GM21360 (cell line): ENCODE results near the gene CYB5D1.

Experiments used
- ATAC-seq: cut with Tn5 transposase; IDR thresholded peaks from one replicate; pipeline ENCODE4 v1.9.1; 2021; ENCODE audit warnings: mild to moderate bottlenecking, moderate library complexity; ENCODE audit not compliant: unreplicated experiment

Gene CYB5D1

DNA sequence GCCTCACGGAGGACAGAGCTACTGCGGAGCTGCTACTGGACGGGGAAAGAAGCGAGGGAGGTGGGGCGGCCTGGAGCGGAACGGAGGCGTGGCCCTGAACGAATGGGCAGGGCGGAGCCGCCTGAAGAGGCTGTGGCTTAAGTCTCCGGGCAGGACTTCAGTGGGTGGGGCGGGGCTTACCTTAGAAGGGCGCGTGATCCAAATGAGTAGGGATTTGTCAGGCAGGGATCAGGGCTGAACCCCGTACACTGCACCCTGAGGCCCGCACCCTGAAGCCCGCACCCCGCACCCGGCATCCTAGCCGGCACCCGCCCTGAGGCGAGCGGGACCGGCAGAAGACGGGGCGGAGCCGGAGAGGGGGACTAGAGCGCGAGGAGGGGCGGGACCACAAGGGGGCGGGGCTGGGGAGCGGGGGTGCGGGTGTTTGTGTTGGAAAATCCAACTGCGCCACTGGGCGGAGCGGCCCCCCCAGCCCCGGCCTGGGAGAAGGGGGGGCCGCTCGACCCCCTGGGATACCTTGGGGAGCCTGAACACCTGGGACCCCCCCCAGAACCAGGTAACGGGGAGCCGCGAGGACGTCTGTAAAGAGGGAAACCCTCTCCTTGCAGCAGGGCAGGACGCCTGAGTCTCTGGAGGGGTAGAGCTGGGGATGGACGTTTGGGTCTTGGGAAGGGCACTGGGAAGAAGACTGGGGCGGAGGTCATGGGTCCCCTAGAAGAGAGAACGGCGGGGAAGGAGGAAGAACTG is 23.8 kb upstream of the CYB5D1 start, which contains the start of gene KDM6B:
TSS of gene KDM6B (plus strand) at position 423 of the 747 bp plus-strand sequence. CDS start 11,338 bp downstream, outside the sequence.
- ATAC-seq: peak; percentile 41

DNA sequence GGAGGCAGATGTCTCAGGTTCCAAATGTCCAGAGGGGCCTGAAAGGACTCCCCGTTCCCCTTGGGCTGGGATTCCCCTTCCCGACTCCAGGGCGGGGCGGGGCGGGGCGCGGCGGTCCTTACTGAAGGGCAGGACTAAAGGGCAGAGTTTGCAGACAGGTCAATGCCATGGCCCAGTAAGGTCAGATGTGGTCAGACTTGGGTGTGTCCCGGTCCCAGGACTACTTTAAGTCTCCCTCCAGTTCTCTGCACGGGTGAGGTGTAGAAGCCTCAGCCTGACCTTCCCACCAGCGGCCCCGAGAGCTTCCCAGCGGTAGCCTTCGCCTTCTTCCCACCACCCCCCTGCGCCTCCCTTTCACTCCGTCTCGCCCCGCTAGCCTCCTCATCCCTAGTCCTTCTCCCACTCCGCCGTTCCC is 23.3 kb upstream of the CYB5D1 start:
- no peak for ATAC-seq

DNA sequence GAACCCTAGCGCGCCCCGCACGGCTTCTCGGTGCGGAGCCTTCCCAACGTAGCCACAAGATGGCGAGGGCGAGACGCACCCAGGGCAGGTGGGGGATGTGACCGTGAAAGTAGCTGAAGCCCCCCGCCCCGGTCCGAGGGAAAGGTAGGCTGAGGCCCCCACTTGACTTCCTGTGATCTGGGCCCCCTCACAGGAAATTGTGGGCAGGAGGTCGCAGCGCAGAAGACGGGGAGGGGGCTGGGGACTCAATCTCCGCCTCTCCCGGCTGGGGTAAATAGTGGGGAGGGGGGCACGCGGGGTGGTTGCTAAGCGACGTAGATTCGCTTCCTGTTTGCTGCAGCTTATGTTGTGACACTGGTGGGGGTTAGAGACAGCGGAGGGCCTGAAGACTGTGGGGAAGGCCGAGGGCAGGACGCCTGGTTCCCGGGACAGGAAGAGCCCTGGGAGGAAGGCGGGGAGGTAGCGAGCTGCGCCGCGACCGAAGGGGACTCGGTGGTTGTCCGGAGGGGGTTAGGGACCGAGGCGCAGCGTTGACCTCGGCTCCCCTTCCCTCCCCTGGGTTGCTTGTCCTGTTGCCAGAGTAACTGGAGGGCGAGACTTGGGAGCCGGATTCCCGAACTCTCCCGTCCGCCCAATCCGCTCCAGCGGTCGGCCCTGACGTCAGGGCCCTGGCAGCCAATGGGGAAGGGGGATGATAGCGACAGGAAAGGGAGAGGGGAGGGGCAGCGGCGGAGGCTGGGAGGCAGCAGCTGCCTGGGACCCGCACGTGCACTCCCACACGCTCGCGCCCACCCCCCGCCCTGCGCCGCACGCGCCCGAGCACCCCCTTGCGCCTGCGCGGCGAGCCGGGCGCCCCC is 22.6 kb upstream of the CYB5D1 start:
- peak; percentile 34 for ATAC-seq

- ATAC-seq: peak; percentile 28
Measured at GRCh38 chr17:7835814-7836595, 21.8 kb upstream of the CYB5D1 start.

DNA sequence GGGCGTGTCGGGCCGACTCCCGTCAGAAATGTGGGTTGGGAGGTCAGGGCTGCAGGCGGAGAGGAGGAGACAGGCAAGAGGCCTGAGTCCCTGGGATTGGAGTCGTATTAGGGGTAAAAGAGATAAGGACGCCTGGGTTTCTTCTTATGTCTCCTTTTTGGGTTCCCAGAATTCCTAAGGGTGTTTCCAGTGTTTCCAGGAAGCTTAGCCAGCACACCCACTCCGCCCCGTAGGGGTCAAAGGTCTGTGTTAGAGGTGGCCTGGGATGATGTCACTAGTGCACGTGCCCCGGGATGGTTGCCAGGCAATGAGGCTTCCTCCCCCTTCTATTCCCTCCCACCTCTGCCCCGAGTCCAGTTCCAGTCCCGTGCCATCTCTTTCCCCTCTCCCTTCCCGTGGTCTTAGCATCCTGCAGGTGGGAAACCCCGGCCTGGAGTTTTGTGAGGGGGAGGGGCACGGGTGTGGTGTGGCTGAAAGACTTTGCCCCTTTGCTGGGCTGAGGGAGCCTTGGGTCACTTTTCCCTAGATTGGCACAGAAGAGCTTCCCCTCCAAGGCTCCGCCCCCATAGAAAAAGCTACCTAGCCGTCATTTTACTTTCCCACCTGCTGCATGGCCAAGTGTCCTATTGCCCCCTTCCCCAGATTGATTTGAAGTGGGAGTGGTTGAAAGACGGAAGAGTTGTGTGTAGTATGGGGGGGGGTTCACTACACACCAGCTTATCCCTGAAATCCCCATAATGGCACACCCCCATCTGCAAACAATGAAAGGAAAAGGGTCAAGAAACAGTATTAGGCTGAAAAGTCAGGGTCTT is 21.0 kb upstream of the CYB5D1 start:
- ATAC-seq: no peak

DNA sequence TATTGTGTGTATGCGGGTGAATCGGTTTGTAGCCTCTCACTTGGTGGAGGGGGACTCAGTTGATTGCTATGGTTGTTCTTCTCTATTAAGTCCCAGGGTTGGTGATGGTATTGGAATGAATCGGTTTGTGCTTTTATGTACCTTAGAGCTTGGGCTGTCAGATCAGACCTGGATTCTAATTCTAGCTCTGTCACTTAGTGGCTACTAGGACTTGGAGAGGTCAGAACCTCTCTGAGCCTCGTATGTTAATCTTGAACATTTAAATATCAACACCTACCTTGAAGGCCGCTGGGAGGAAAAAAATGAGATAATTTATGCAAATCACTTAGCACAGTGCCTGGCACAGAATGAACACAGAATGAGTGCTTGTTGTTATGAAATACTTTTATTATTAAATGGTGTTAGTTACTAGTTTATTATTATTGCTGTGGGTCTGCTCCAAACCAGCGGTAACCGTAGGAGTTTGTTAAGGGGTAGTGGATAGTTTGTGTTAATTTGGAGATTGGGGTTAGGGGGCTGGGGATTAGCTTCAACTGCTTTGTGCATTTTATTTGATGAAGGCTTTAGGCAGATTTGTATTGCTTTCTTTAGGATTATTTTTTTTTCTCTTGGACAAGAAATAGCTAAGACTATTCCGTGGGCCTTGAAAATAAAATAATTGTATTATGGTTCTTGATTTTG is 20.3 kb upstream of the CYB5D1 start:
- ATAC-seq: no peak

DNA sequence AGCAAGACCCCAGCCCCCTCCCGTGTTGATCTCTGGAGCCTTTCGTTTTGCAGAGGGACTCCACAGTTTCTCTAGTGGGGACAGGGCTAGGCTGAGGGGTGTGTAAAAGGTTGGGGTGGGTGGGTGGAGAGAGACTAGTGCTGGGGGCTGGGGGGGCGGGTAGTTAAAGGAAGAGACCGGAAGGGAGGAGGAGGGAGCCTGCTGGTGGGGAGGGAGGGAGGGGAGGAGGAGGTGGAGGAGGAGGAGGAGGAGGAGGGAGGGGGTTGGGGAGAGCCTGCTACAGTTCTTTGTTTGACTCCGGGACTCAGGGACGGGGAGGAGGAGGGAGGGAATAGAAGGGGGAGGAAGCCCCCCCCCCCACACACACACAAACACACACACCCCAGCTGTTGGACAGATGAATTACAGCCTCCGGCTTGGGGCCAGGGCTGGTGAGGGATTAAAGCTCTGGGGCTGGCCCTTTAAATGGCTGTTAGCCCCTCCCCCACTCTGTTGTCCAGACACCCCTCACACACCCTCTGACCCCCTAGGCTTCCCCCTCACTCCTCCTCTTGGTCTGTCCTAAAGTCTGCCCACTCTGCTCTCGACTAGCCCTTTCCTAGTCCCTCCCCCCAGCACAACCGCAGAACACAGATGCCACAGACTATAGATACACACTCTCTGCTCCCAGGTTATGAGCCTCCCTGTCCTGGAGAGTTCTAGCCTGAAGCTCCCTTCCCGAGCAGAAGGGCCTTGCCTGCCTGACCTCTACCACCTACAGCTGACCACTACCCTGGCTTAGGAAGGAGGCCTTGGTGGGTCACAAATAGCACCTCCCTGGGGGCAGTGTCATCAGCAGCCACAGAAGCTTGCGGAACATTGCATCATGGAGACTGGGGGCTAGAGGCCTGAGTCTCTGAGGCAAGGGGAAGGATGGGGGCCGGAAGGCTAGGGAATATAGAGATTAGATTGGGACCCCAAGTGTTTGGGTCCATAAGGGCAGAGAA is 19.4 kb upstream of the CYB5D1 start:
- no peak for ATAC-seq

GRCh38 chr17:7839190-7839875 is 18.5 kb upstream of the CYB5D1 start:
- no peak for ATAC-seq

DNA sequence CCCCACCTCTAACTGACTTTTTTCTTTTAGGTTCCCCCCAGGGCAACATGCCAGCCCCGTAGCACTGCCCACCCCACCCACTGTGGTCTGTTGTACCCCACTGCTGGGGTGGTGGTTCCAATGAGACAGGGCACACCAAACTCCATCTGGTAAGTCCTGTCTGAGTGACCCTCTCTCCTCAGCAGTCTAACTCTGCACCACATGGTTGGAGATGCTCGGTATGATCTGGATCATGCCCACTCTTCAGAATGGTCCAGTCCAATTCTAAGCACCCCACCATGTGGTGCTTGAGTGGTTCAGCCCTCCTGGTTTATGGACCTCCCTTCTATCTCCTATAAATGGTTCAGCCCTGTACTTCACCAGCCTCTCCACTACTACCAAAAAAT is 17.9 kb upstream of the CYB5D1 start:
- no peak for ATAC-seq

DNA sequence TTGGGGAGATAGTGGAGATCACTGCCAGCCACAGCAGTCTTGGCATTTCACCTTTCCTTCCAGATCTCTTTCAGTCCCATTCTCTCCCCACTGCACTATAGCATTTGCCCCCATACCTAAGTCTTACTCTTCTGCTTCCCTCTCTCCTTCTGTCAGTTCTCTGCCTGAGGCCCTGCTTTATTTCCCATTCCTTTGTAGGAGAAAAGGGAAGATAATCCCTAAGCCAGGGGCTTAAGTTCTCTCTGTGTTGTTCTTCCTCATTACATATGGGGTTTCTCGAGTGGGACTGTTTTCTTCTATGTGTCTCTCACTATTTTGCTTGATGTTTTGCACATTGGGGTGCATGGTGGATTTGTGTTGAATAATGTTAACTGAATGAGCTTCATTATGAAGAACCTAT is 17.4 kb upstream of the CYB5D1 start:
- no peak for ATAC-seq

DNA sequence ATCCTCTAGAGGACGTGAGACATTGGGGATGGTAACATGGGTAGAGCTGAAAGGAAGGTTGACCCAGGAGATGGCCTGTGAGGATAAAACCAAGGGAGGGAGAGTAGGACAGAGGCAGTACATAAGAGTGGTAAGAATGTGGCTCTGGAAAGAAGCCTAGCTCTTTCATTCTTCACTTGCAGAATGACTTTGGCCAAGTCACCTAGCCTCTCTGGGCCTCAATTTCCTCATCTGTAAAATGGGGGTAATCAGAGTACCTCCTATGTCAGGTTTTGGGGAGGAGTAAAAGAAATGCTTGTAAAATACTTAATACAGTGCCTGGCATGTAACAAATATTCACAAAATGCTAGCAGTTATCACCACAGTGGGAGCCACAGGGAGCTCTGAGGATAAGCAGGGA is 16.9 kb upstream of the CYB5D1 start:
- no peak for ATAC-seq

DNA sequence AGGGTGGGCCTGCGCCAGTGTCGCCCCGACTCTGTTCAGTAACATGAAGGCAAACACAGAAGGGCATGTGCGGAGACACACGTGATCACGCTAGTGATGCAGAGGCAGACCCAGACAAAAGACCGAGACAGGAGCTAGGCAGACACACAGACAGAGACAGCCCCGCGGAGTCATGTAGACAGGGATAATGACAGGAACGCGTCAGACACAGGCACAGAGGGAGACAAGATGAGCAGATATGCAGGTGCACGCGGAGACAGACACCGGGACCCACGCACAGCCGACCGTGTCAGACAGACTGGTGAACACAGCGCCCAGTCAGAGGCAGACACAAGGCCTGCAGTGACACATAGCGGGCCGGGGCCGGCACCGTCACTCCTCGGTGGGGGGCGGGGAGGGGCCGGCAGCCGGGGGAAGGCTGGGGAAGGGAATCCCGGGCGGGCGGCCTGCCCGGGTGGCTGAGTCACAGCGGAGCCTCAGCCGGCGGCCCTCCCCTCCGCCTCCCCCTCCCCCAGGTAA is 16.3 kb upstream of the CYB5D1 start:
- no peak for ATAC-seq

DNA sequence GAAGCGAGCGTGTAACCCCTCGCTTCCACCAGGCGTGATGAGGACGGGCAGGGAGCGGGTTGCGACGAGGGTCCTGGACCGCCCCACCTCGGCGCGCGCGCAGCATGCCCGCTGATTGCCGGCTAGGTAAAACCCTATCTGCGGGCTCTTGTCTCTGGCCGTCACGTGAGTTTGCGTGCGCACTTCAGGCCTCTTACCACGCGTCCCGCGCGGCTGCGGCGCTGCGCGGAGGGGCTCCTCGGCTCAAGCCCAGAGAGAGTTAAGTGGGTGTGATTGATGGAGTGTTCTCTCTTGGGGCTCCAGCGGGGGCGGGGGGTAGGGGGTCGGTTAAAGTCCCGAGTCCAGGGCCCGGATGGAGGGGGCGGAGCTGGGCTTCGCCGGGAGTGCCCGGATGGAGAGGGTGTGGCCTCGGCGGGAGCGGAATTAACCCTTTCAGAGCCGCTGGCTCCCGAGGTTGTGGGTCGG is 15.9 kb upstream of the CYB5D1 start:
- no peak for ATAC-seq

GRCh38 chr17:7842380-7843256 is 15.2 kb upstream of the CYB5D1 start:
- ATAC-seq: no peak

DNA sequence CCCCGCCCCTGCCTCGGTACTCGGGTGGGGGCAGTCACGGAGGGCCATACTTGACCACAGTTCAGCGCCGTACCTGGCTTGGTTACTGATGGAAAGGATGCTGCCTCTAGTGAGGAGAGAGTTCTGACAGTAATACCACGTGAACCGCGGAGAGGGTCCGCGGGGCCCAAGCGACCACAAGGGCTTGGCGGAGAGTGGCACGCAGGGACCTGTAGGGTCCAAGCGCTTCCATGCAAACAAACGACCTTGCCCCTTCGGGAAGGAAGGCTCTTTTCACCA is 14.6 kb upstream of the CYB5D1 start:
- peak; percentile 3 for ATAC-seq

DNA sequence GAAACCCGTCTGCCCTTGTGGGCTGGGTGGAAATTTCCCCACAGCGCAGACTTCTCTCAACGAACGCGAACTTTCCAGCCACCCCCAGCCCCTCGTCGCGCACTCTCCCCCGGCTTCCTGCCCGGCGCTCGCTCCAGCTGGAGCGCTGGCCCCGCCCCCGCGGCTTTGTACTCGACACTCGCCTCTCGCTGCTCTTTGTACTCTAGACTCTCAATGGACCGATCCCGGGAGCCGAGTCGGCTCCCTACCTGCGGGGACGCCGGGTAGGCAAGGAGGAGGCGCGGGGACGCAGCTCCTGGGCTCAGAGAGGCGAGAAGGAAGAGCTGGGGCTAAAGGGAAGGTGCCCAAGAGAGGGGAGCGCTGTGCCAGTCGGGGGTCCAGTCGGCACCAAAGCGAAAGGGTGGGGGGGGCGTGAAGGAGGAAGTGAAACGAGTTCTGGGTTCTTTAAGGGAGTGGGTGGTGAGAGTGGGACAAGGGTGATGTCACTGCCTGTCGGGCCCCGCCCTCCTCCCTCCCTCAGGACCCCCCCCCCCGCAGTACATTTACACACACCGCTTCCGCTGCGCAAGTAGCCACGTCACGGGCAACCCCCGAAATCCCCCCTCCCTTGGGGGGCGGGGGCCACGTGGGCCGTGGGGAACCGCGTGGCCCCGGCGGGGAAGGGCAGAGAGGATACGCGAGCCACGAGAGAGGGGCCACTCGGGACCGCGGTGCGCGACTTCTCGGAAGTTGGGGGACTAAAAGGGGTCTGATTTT is 14.1 kb upstream of the CYB5D1 start:
- peak; percentile 19 for ATAC-seq
